Measurements from ENCODE around the gene PIK3AP1.
"Not testable (repeated sequence)": the region's sequence is repeated elsewhere in the genome, so short reads cannot be mapped to it uniquely, and the experiment has no call there.

Gene PIK3AP1

DNA sequence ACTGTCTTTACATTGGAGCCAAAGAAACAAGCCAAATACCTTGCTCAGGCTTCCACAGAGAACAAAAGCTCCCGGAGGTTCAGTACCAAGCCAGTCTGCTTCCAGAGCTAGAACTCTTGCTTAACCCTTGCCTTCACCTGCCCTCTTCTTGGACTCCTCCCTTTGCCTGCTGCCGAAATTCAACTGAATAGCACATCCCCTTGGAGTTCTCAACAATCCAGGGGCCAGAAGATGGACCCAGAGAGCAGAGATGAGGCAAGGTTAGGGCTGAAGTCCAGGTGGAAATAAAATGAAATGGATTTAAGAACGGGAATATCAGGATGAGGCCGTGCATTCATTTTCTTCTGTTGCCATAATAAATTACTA, 876 bp upstream of the PIK3AP1 start:
- no peak for DNase-seq

DNA sequence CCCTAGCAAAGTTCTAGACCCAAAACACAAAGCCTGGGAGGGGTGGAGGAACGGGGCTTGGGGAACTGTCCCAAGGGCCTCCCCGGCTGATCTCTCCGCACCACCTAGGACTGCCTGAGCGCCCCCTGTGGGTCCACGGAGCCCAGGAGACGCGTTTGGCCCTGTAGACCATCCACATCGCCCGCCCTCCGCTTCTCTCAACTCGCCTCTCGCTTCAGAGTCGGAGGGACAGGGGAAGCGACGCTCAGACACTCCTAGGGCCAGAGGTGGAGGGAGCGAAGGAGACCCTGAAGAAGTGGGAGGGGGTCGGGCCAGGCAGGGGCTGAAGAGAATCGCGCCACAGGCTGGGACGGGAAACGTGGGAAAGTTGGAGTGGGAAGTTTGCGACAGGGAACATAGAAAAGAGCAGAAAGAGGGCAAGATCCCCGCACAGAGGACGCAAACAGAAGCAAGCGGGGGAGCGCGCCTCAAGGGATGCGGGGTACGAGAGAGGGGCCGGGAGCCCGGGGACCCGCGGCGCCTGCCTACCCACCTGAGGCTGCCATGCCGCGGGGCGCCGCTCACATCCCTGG, 378 bp downstream of the PIK3AP1 start:
- DNase-seq = peak; percentile 58

DNA sequence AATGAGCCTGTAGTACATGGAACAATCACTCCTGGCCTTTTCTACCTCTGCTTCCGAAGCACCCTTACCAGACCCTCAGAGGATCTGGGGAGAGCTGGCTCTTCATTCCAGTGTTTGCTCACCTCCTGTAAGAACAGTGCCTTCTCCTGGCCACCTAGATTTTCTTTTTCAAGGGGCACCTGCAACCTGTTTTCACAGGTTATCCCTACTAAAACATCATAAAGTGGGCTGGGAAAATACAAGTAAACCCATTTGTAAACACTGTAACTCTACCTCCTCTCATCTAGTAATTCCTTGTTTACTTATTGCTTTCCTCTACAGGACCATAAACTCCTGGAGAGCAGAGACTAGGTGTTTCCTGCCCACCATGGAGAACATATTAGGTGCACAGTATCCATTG, 1.1 kb downstream of the PIK3AP1 start:
- no peak for DNase-seq

DNA sequence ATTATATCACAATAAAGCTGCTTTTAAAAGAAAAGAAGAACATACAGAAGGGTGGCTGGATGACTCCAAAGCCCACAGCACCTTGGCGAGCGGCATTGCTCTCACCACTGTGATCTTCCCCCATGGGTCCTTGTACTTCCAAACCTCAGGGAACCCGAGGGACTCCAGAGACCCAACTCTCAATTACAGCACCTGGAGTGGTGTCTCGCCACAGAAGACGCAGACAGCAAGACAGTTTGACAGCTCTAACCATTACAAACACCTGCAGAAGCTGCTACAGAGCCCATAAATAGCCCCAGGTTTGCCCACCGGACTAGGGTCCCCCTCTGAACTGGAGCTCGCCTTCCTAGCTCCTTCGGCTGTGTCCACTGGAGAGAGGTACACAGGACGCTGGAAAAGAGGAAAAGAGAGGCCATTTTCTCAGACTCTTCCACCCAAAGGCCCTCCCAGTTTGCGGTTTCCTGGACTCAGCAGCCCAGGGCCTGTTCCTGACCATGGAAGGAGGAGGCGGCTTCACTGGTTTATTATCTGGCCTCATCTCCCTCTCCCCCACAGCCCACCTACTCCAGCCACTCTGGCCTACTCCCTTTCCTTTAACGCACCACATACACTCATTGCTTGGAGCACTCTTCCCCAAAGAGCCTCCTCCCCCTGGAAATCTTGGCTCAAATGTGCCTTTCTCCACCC, 1.9 kb downstream of the PIK3AP1 start:
- no peak for DNase-seq

DNA sequence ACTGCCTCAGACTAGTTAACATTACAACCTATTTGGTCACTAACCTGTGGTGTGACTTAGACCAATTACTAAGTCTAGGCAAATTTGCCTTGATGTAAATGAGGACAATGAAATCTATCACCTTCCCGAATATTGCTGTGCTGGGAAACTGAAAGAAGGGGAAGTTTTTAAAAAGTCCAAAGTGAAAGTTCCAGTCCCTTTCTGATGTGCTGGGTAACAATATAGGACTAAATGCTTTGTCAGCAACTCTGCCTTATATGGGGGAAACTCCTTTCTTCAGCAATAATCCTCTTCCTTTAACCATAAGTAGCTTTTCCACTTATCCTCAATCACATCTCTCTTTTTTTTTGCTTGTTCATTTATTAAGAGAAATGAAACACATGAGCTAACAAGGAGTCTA, 3.9 kb downstream of the PIK3AP1 start:
- no peak for DNase-seq

DNA sequence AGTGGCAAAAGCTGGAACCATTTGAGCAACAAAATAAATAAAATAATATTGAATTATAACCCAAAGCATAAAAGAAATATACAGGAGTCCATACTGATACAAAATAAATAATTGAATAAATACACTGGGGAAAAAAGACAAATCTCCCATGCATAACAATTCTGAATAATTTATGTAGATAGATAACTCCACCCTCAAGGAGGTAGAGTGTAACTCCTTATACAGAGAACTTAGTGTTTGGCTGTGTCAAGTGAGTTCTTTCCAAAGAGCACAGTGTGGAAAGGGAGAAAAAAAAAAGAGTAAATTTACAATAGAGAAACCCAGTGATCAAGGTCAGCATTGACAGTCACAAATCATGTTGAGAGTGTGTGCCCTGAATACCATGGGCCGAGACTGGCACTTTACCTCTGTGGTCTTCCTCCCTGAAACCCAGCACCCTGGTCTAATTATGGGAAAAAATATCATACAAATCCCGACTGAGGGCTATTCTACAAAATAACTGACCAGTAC, 5.5 kb downstream of the PIK3AP1 start:
- DNase-seq = no peak

DNA sequence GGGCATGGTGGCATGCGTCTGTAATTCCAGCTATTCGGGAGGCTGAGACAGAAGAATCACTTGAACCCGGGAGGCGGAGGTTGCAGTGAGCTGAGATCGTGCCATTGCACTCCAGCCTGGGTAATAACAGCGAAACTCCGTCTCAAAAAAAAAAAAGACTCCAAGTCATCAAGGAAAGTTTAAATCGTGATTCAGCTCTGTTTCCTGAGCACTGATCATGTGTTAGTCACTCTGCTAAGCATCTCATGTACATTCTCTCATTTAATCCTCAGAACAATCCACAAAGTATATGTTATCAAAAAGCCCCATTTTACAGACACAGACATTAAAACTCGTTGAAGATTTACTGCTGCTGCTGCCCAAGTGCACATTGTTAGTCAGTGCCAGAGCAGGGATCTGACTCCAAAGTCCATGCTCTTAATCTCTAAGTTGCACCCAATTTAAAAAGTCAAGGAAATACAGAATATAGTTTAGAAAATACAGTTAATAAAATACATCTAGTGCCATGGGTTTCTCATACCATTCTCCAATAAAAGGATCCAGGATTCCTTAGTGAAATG, 6.2 kb downstream of the PIK3AP1 start:
- DNase-seq = no peak

DNA sequence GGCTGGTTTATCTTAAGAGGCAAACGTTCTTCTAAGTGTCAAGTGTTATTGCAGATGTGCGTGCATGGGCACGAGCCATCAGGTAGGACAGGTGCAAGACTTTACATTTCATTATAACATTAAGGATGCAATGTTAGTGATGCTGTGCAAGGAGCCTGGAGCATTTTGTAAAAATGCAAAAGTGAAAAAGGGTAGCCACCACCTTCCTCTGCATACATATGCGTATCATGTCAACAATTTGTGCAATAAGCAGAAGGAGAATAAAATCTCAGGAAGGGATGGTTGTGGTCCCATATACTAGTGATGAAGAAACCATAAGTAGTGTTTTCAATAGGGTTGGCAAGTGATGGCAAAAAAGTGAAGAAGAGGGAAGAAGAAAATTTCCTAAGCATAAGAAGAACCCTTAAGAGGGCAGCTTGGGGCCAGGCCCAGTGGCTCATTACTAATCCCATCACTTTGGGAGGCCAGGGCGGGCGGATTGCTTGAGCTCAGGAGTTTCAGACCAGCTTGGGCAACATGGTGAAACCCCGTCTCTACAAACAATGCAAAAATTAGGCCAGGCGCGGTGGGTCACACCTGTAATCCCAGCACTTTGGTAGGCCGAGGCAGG, 7.5 kb downstream of the PIK3AP1 start:
- no peak for DNase-seq

DNA sequence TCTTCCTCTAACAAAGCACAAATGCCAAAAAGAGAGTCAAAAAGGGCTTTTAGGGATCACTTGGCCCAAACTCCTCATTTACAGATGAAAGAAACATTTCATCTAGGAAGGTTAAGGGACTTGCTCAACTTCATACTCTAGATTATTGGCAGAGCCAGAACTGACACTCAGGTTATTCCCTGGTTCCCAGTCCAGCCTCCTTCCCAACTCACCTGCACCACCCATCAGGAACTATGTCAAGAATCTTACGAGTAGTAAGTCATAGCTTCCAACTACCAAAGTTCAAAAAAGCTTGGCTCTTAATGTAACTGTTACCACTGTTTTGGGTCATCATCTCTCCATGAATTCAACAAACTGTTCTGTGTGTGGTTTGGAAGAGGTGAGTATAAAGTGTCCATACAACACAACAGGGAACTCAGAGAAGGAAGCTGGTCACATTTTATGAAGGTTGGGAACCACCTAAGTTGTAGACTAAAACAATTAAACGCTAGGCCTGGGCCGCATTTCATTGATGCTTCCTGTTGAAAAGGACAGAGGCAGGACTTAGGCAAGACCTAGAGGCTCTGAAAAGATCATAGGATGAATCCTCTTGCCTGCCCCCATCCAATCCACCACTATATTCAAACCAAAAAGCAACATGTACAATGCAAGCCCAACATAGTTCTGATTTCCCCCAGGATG, 9.1 kb downstream of the PIK3AP1 start:
- DNase-seq = no peak

DNA sequence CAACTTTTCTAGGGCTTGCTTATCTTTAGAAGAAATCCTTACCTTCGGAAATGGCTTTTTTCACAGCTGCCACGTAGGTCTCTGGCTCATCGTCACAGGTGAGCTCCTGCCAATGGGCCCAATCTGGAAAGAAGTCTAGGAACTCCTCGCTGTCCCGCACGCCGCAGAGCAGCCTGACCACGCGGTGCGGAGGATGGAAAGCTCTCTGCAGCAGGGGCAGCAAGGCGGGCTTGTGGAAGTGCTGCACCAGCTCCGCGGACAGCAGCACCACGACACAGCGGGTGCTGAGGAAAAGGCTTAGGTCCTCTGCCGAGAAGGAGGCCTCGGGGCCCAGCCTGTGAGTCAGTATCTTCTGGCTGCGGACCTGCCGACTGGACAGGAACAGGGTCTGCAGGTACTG, 10.8 kb downstream of the PIK3AP1 start:
- no peak for DNase-seq

DNA sequence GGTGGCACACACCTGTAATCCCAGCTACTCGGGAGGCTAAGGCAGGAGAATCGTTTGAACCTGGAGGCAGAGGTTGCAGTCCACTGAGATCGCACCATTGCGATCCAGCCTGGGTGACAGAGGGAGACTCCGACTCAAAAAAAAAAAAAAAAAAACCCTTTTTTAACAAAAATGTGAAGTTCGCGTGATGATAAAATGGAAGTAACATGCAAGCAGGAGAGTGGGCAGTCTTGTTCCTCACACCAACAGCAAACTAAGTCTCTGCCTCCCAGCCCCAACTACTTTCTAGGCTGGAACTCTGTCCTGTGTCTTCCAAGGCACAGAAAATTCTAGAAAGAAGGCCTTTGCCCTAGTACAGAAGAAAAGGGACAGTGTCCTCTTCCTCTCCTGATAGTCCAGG, 11.3 kb downstream of the PIK3AP1 start:
- DNase-seq = no peak

DNA sequence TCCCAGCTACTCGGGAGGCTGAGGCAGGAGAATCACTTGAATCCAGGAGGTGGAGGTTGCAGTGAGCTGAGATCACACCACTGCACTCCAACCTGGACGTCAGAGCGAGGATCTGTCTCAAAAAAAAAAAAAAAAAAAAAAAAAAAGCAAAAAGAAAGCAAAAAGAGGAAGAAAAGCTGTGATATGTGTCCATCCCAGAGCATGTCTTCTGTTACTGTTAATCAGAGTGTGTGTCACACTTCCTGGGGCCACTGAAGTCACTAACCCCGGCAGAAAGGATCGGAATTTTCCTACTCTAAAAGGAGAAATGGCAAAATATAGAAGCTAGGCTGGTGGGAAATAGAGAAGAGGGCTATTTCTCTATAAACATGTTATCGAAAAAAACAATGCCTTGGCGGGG, 11.9 kb downstream of the PIK3AP1 start:
- DNase-seq = no peak

DNA sequence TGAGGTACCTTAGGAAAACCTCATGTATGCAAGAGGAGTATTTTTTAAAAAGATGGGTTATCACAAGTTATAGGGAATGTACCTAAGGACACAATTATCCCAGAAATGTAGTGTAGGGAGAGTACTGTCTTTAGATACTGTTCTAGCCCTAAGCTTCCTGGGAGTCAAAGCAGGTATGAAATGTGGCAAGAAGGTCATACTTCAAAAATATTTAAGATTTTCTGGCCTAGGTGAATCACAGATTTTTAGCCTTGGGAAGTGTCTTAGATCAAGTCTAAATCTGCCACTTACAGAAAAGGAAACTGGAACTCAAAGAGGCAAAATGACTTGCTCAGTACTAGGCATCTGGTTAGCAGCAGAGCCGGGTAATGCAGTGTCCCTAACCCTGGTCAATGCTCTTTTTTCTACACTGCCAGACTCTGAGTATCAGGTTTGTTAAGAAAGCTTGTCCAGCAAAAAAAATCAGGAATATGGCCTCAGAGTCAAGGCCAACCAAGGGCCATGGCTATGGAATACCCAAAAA, 13.9 kb downstream of the PIK3AP1 start:
- DNase-seq = no peak

DNA sequence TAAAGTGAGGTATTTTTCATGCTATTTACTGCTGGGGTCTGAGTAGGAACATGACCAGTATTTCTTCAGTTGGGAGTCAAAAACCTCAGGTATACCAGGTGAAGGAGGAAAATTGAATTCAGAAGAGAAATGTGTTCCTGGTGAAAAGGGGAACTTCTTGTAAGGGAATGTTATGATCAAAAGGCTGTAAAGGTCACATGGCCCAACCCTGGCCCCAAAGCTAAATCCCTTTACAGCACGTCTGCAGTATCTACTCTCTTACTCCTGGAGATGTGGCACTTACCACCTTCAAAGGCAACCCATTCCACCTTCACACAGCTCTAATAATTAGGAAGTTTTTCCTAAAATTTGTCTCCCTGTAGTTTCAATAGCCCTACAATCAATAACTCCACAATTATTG, 15.2 kb downstream of the PIK3AP1 start:
- DNase-seq = no peak

DNA sequence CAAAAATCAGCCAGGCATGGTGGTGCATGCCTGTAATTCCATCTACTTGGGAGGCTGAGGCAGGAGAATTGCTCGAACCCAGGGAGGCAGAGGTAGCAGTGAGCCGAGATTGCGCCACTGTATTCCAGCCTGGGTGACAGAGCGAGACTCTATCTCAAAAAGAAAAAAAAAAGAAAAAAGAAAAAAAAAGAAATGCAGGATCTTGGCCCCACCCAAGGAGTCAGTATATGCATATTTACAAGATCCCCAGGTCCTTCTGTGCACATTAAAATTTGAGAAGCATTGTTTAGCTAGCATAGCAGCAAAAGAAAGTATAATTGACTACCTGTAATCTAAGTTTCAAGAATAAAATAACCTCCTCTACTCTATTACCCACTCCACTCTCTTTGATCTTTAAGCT, 15.8 kb downstream of the PIK3AP1 start:
- DNase-seq = no peak

DNA sequence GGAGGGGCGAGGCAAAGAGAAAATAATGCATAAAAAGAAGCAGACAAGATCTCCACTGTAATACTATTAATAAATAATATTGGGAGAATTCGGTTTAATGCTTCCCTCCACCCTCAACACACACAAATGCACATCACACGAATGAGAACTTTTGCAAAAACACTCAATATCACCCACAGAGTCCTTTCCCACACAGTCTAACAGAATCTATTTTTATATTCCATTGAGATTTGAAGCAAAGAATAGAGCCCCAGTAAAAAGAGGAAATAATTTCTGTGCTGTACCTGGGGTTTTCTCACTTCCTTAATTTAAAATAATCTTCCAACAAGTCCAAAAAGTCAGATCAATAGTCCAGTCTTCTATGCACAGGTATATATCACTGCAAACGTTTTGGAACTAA, 17.0 kb downstream of the PIK3AP1 start:
- no peak for DNase-seq

DNA sequence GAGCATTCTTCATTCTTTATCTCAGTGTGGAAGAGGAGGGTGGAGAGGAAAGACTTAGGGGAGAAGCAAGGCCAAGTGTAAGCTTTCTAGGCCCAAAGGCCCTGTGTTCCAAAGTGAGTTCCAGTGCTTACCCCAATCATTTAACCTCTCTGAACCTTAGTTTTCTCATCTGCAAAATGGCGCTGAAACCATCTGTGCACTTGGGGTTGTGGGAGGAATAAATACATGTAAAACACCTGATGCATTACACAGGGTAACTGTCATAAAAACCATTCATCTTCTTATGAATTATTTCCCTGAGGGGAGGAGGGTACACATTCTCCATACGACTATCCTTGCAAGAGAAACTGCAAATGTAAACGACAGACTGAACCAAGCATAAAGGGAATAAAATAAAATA, 19.0 kb downstream of the PIK3AP1 start:
- no peak for DNase-seq

DNA sequence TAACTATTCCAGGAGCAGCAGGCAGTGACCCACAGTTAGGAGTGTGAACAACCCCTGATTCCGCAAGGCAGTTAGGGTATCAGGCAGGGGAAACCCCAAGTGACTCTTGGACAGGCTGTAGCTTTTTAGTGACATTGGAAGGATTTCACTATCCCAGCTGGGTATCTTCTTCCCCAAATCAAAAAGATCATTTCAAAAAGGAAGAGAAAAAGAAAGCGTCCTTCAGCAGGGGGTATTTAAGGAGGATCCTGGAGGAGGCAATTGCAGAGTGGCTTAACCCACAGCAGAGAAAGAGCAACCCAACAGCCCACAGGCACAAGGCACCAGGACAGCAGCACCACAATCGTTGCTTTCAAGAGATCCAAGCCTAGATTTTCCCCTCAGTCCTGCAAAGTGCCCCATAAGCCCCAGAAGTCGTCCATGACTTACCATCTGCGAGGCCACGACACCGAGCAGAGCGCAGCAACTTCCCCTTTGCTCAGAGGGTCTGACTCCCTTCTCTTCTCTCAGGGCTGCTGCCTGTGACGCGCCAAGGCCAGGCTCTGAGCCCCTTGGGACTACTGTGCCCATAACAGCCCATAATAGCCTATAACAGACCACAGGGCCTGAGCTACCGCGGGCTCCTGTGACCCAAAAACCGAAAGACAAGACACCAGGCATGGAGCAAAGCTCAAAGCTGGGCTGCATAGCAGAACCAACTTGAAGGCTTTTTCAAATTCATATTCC, 19.8 kb downstream of the PIK3AP1 start:
- DNase-seq = no peak

DNA sequence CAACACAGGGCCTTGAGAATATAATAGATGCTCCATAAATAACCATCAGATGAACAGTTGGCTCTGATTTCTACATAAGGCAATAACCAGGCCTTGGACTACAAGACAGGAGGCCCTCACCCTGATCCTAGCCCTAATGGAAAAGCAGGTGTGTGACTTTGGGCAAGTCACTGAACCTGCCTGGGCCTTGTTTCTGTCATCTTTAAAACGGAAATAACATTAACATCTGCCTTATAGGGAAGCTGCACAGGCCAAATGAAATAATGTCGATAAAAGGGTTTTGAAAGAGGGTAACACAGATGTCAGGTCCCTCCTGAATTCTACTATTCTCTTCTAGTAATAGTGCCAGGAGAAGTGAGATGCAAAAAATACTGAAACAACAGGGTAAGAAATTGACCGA, 20.7 kb downstream of the PIK3AP1 start:
- no peak for DNase-seq

DNA sequence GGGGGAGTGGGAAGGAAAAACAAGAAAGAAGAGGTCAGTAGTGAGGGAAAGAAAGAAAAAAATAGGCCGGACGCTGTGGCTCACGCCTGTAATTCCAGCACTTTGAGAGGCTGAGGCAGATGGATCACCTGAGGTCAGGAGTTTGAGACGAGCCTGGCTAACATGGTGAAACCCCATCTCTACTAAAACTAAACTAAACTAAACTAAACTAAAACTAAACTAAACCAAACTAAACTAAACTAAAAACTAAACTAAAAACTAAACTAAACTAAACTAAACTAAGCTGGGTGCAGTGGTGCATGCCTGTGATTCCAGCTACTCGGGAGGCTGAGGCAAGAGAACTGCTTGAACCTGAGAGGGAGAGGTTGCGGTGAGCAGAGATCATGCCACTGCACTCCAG, 22.0 kb downstream of the PIK3AP1 start:
- DNase-seq = not testable (repeated sequence)

DNA sequence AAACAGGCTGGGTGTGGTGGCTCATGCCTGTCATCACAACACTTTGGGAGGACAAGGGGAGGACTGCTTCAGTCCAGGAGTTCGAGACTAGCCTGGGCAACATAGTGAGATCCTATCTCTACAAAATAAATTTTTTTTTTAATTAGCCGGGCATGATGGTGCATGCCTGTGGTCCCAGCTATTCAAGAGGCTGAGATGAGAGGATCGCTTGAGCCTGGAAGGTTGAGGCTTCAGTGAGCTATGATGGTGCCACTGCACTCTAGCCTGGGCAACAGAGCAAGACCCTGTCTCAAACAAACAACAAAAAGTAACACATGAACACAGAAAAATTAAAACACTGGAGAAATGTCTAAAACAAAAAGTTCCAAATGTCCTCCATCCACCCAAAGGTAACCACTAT, 22.9 kb downstream of the PIK3AP1 start:
- no peak for DNase-seq

DNA sequence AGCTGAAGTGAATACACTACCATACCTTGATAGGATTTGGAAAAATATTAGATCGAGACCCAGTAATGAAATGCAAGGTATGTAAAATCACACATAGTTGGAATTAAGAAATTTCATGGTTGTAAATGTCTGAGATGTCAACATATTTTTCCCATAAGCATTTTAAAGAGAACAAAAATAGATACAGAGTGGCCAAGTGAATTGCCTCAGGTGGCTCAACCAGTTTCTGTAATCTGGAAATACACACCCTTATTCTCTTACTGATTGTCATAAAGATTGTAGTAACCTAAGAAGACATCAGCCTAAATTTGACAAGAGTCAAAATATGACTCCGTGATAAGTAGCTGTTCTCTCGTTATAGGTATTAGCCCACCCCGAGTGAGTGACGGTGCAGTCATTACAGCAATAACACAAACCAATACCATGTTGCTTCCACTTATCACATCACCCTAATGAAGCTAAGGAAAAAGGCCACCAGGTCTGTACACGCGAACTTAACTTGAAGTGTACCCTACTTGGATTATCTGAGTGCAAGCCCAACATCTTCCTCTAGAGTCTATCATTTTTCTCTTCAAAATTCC, 23.4 kb downstream of the PIK3AP1 start:
- DNase-seq = no peak
